GM12892 (cell line): ENCODE data around the gene MKS1.

ENCODE experiments used
- DNase-seq: peaks from one replicate; pipeline ENCODE4 v3.0.0; 2011; ENCODE audit not compliant: insufficient read length
- FAIRE-seq: peaks from 2 replicates; lab custom pipeline; 2011; peaks lifted over from hg19 to GRCh38; lab: Jason Lieb, UNC
- POLR2A ChIP-seq: IDR thresholded peaks from 2 replicates; pipeline ENCODE4 v1.6.1; 2011; ENCODE audit warnings: low read depth, low read length, control low read depth
- POLR2AphosphoS5 ChIP-seq: IDR thresholded peaks from 2 replicates; pipeline ENCODE4 v1.6.1; 2011; ENCODE audit warnings: low read depth, low read length, control low read depth
- TAF1 ChIP-seq: IDR thresholded peaks from 2 replicates; pipeline ENCODE4 v1.6.1; 2011; ENCODE audit warnings: low read depth, mild to moderate bottlenecking, control low read depth, low read length, borderline replicate concordance

MKS1 gene

DNA sequence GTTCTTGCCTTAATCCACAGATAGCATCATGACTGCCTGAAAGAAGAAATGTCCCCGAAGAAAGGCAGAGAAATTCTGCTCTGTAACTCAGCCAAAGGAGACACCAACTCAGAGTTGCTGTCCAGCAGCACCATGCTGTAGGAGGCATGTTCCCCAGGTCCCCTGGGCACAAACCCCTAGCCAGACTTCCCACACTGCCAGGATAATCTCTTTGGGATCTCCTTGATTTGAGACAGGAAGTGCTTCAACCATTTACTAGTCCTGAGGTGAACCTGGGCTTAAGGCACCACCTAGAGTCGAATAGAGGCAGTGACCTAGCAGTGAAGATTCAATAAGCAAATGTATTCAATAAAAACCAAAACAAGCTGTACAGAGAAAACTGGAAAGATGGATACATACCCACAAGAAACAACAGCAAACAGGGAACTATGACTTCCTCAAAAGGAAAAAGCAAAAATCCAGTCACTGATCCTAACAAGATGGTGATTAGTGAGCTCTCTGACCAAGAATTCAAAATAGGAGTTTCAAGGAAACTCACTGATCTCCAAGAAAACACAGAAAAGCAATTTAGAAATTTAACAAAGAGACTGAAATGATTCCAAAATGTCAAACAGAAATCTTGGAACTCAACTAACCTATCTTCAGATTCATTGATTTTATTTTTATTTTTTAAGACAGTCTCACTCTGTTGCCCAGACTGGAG, 46.5 kb downstream of the MKS1 start:
- FAIRE-seq: no peak
- DNase-seq: no peak
- TF ChIP-seq TAF1 (no peak), POLR2A (no peak), POLR2AphosphoS5 (no peak)

GRCh38 chr17:58170622-58171021, 48.4 kb downstream of the MKS1 start:
- FAIRE-seq (no peak), DNase-seq (no peak)
- TF ChIP-seq POLR2A (no peak), POLR2AphosphoS5 (no peak), TAF1 (no peak)

- FAIRE-seq: no peak
- TF ChIP-seq POLR2AphosphoS5 (no peak), POLR2A (no peak), TAF1 (no peak)
- DNase-seq: no peak
Measured at GRCh38 chr17:58166682-58167081, 52.4 kb downstream of the MKS1 start, which contains the start of gene OR4D2. Gene OR4D2 (plus strand): TSS chr17:58166982. CDS start chr17:58169656, 2,674 bp downstream.

DNA sequence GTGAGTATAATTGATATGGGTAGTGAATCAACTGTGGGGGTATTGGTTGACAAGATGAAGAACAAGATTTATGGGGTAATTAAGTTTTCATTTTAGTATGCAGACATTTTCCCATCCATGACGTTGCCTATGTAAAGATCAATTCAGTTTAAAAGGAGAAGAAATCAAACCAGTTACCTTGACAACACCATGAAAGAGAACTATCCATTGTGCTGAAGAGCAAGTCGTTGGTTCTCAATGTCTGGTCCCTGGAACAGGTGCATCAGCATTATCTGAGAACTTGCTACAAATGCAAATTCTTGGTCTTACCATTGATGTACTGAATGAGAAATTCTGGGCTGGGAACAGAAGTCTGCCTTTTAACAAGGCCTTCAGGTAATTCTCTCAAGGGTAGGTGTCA, 53.1 kb downstream of the MKS1 start:
- DNase-seq (no peak), FAIRE-seq (no peak)
- TF ChIP-seq POLR2AphosphoS5 (no peak), TAF1 (no peak)

- FAIRE-seq (no peak), DNase-seq (no peak)
- TF ChIP-seq TAF1 (no peak), POLR2A (no peak), POLR2AphosphoS5 (no peak)
Measured at GRCh38 chr17:58161566-58161965, 57.5 kb downstream of the MKS1 start.

DNA sequence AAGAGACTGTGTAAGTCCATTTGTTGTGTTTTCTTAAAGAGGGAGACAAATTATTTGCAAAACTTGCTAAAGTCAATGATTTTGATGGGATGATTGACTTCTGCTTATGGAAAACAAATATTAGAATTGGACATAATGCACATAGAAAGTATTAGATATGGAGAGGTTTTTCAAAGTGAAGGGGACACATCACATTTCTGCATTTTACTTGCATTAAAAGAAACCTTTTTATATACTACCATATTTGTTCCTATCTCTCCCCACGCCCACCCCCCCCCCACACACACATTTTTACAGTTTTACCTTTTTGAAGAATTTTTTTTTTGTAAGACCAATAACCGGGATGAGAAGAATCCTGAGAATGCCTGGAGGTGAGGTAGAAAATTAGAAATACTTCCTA, 60.9 kb downstream of the MKS1 start:
- FAIRE-seq: no peak
- DNase-seq: no peak
- TF ChIP-seq POLR2A: no peak
- TF ChIP-seq TAF1: no peak
- TF ChIP-seq POLR2AphosphoS5: no peak

- FAIRE-seq: no peak
- DNase-seq: no peak
- TF ChIP-seq TAF1: no peak
- no peak for TF ChIP-seq POLR2A
- no peak for TF ChIP-seq POLR2AphosphoS5
Measured at GRCh38 chr17:58156839-58157803, 61.9 kb downstream of the MKS1 start.
